ENCODE measurements around the gene CDK14. TPM values are rescaled to one million over a fixed set of nuclear protein-coding genes. Genes with fewer than 3 reads are reported as not detected.

CDK14 gene
- total and polyA plus RNA-seq, 2 of the 8 experiments (the other 6 are each of a cell fraction or from before 2014, with no cell fraction given) = 5.5 to 47.3 TPM

DNA sequence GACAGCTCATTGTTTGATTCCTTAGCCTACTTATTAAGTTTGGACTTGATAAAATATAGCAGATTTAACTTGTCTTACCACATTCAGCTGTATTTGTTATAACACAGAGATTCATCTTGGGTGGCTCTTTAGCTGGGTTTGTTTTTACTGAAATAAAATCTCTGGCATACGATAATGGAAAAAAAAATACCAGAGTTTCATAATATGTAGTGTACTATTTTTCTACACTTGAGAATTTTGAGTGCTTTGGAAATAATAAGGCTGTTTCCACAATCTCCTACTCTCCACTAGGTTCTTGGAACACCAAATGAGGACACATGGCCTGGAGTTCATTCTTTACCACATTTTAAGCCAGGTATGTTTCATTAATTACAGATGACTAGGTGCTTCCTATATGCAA lies 449.5 kb downstream of the CDK14 start:
- Histone ChIP-seq H2BK120ac (replicated peaks; ENCODE audit: low read depth, low read length) (no peak overlapping the region), H3K23me2 (ENCODE audit: low read depth, low read length) (no peaks in the 10 kb centered on the region), H3K4me1 (replicated peaks in 1 of 4; ENCODE audit: control insufficient read depth in 3 of 4, insufficient read depth in 4 of 4, low read length in 3 of 4) (peaks cover 5 to 15% (median 13%) of the 10 kb centered on the region in 4 experiments; a peak in 6 of 7 replicates), H3K9me3 (ENCODE audit: insufficient read depth in 2 of 2, low read depth in 1 of 2, low read length in 1 of 2) (no peaks in the 10 kb centered on the region), H2AFZ (ENCODE audit: low read length) (no peak overlapping the region), H3K4me2 (ENCODE audit: insufficient read depth in 1 of 2, low read depth in 2 of 2, low read length in 2 of 2) (no peak overlapping the region), H2BK20ac (ENCODE audit: low read length) (no peak overlapping the region), H3K4me3 (ENCODE audit: extremely low read depth in 1 of 4, insufficient read depth in 2 of 4, low read depth in 3 of 4, low read length in 4 of 4) (no peak overlapping the region), H2BK15ac (ENCODE audit: low read length) (no peak overlapping the region), H3K79me2 (ENCODE audit: control insufficient read depth in 1 of 2, insufficient read depth in 2 of 2, low read length in 2 of 2) (no peaks in the 10 kb centered on the region), H3K27me3 (replicated peaks in 1 of 4; ENCODE audit: control insufficient read depth in 3 of 4, extremely low read depth in 1 of 4, insufficient read depth in 3 of 4, low read length in 3 of 4) (peaks cover 2 to 10% (median 5%) of the 10 kb centered on the region in 4 experiments), H3K79me1 (ENCODE audit: low read depth, low read length) (no peaks in the 10 kb centered on the region; the same call in 1 of the 2 replicates), H2BK12ac (ENCODE audit: low read depth, low read length) (no peak overlapping the region), H3K9ac (replicated peaks in 1 of 4; ENCODE audit: extremely low read depth in 1 of 4, low read depth in 3 of 4, low read length in 3 of 4) (no peak overlapping the region), H4K91ac (replicated peaks; ENCODE audit: insufficient read length, low read length) (no peak overlapping the region), H3K27ac (ENCODE audit: low read depth, low read length) (no peak overlapping the region), H3K56ac (replicated peaks; ENCODE audit: insufficient read length, low read depth, low read length) (no peak overlapping the region), H3K36me3 (ENCODE audit: control insufficient read depth in 2 of 4, insufficient read depth in 4 of 4, low read length in 3 of 4) (no peaks in the 10 kb centered on the region; a peak in 1 of 8 replicates), H4K8ac (ENCODE audit: extremely low read depth, insufficient read depth, low read length) (no peak overlapping the region), H2AK5ac (ENCODE audit: low read depth, low read length) (no peak overlapping the region), H3K14ac (ENCODE audit: insufficient read length) (no peak overlapping the region), H2BK5ac (ENCODE audit: low read depth, low read length) (no peak overlapping the region), H4K5ac (ENCODE audit: insufficient read length, low read depth, low read length) (no peak overlapping the region), H3K4ac (replicated peaks; ENCODE audit: insufficient read length, low read depth, low read length) (no peak overlapping the region), H3K23ac (ENCODE audit: insufficient read length) (no peak overlapping the region), H3K18ac (ENCODE audit: extremely low read depth, low read length) (no peak overlapping the region), H4K20me1 (replicated peaks in 1 of 2; ENCODE audit: control insufficient read depth in 1 of 2, insufficient read depth in 2 of 2, low read length in 2 of 2) (no peaks in the 10 kb centered on the region)
- CTCF ChIA-PET (ENCODE audit: partially characterized antibody) = interaction anchor here (0.8 to 1.6 kb wide), 6 partner anchors 8 to 593 kb away, joined by 3 to 7 read pairs (median 3); no protein-coding TSS in a partner anchor
- DNase-seq (ENCODE audit: low read depth in 1 of 2, low spot score in 2 of 2) (no peak), FAIRE-seq (no peak)
- POLR2A ChIA-PET (ENCODE audit: partially characterized antibody) = no interaction called here
- 100% methylated on average over 1 of the region's 1 CpG; no CpG with 5 or more reads in 1 of the 2 experiments for WGBS, 2 experiments (ENCODE audit: extremely low coverage in 1 of 2, insufficient coverage in 1 of 2, insufficient read length in 1 of 2, insufficient replicate concordance in 2 of 2, low coverage in 1 of 2, low lambda C conversion rate in 2 of 2, missing lambda C conversion rate in 1 of 2)
- TF ChIP-seq CBX8 (IDR thresholded peaks at IDR 0.05; ENCODE audit: borderline replicate concordance, low read depth, low read length) (no peak), NRF1 (IDR thresholded peaks at IDR 0.05; ENCODE audit: low read depth, low read length) (no peak), CHD1 (IDR thresholded peaks at IDR 0.05; ENCODE audit: low read depth, low read length) (no peak), ASH2L (IDR thresholded peaks at IDR 0.05; ENCODE audit: low read length) (no peak), SP4 (IDR thresholded peaks at IDR 0.05; ENCODE audit: low read length) (no peak), RAD21 (IDR thresholded peaks at IDR 0.05 in 1 of 2, conservative IDR thresholded peaks at IDR 0.05 in 1 of 2; ENCODE audit: low read depth in 2 of 2, low read length in 2 of 2) (no peak), CREB1 (IDR thresholded peaks at IDR 0.05) (no peak), BCL11A (IDR thresholded peaks at IDR 0.05; ENCODE audit: low read depth in 2 of 2, low read length in 2 of 2) (no peak), JUN (IDR thresholded peaks at IDR 0.05; ENCODE audit: low read depth, low read length) (no peak)
- TF ChIP-seq, protein P1, sequence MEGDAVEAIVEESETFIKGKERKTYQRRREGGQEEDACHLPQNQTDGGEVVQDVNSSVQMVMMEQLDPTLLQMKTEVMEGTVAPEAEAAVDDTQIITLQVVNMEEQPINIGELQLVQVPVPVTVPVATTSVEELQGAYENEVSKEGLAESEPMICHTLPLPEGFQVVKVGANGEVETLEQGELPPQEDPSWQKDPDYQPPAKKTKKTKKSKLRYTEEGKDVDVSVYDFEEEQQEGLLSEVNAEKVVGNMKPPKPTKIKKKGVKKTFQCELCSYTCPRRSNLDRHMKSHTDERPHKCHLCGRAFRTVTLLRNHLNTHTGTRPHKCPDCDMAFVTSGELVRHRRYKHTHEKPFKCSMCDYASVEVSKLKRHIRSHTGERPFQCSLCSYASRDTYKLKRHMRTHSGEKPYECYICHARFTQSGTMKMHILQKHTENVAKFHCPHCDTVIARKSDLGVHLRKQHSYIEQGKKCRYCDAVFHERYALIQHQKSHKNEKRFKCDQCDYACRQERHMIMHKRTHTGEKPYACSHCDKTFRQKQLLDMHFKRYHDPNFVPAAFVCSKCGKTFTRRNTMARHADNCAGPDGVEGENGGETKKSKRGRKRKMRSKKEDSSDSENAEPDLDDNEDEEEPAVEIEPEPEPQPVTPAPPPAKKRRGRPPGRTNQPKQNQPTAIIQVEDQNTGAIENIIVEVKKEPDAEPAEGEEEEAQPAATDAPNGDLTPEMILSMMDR (IDR thresholded peaks at IDR 0.05; ENCODE audit: control extremely low read depth in 1 of 3, insufficient read depth in 1 of 3, low read depth in 1 of 3, low read length in 3 of 3) = no peak
- TF ChIP-seq, protein P2, sequence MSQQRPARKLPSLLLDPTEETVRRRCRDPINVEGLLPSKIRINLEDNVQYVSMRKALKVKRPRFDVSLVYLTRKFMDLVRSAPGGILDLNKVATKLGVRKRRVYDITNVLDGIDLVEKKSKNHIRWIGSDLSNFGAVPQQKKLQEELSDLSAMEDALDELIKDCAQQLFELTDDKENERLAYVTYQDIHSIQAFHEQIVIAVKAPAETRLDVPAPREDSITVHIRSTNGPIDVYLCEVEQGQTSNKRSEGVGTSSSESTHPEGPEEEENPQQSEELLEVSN (IDR thresholded peaks at IDR 0.05) = no peak
